GM12874 (cell line): ENCODE measurements around the gene WDR70.

Source experiments
- CTCF ChIP-seq: IDR thresholded peaks from 2 replicates; pipeline ENCODE4 v1.5.1; 2011; ENCODE audit warnings: low read depth, mild to moderate bottlenecking, control low read depth, low read length, moderate library complexity; ENCODE audit not compliant: insufficient read depth

The WDR70 gene

DNA sequence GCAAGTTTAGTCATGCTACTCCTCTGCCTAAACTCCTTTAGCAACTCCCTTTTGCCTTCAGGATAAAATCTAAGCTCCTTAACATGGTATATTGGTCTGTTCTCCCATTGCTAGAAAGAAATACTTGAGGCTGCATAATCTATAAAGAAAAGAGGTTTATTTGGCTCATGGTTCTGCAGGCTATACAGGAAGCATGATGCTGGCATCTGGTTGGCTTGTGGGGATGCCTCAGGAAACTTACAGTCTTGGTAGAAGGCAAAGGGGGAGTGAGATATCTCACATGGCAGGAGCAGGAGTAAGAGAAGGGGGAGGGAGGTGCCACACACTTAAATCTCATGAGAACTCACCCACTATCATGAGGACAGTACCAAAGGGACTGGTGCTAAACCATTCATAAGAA is 315.7 kb downstream of the WDR70 start:
- no peak for TF ChIP-seq CTCF

GRCh38 chr5:37695647-37696046 is 316.5 kb downstream of the WDR70 start:
- TF ChIP-seq CTCF = no peak

DNA sequence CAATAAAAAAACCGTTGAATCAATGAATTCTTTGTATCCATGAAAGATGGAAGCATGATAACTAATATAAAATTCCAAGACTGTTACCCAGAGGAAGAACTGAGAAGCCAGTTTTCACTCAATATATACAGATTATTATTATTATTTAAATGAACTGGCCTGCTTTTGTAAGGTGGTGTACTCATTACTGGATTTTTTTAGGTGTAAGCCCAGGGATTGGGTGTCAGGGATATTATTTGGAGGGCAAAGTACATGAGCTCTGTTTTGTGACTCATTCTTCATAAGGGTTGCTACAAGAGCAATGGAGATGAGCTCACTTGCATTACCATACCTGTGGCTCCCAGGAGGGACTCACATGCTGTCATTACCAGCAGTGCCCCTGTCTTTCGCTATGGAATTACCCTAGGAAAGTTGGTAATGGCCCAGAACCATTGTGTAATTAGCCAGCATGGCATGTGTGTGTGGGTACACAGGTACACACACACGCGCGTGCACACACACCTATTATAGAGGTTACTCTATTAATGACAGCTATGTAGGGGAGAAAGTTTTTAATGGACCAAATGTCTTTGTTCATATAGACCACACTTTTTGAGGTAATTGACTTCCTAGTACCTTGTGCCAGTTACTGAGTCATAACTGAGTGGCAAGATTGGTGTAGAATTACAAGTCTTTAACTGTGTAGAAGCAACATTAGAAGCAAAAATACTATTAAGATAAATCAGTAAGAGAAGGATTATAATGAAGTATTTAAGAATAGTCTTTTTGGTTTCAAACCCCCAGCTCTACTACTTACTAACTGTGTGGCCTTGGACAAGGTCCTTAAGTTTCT is 317.3 kb downstream of the WDR70 start:
- no peak for TF ChIP-seq CTCF

GRCh38 chr5:37701868-37702267 is 322.8 kb downstream of the WDR70 start:
- TF ChIP-seq CTCF = no peak

- no peak for TF ChIP-seq CTCF
These were observed 324.7 kb downstream of the WDR70 start for GRCh38 chr5:37703841-37704241.

- no peak for TF ChIP-seq CTCF
These were observed 325.3 kb downstream of the WDR70 start for GRCh38 chr5:37704406-37704805.

- TF ChIP-seq CTCF = no peak
These were observed 329.9 kb downstream of the WDR70 start for GRCh38 chr5:37709020-37709419.
